Stimulated activated naive CD8-positive, alpha-beta T cell treated with anti-CD3 and anti-CD28 coated beads, Interleukin-15, amount 100 ng/mL, for 72 hours (primary cell): ENCODE results near the gene LRAT.

Experiments used
- ATAC-seq: fragments of 150-1000 bp; cut with Tn5 transposase; 2 replicates; pipeline ENCODE4 v1.10.0; 2021; ENCODE audit warnings: mild to moderate bottlenecking, moderate library complexity
- DNase-seq, 2 donors: peaks; one replicate each; pipeline ENCODE4 v3.0.0; 2021 to 2022
- H3K27ac Mint-ChIP-seq, 2 donors: one replicate each; pipeline ENCODE4 v1.8.0; 2022; ENCODE audit warnings: mild to moderate bottlenecking in 2 of 2, mixed read lengths in 2 of 2, moderate library complexity in 2 of 2
- H3K27me3 Mint-ChIP-seq: one replicate; pipeline ENCODE4 v1.8.0; 2022; ENCODE audit warnings: mixed read lengths
- H3K4me1 Mint-ChIP-seq: one replicate; pipeline ENCODE4 v1.8.0; 2022; ENCODE audit warnings: mild to moderate bottlenecking, mixed read lengths
- H3K4me3 Mint-ChIP-seq, 2 donors: one replicate each; pipeline ENCODE4 v1.8.0; 2022; ENCODE audit warnings: mild to moderate bottlenecking in 2 of 2, mixed read lengths in 2 of 2, moderate library complexity in 1 of 2
- H3K9me3 Mint-ChIP-seq, 2 donors: one replicate each; pipeline ENCODE4 v1.8.0; 2022; ENCODE audit warnings: mixed read lengths in 2 of 2

LRAT gene

DNA sequence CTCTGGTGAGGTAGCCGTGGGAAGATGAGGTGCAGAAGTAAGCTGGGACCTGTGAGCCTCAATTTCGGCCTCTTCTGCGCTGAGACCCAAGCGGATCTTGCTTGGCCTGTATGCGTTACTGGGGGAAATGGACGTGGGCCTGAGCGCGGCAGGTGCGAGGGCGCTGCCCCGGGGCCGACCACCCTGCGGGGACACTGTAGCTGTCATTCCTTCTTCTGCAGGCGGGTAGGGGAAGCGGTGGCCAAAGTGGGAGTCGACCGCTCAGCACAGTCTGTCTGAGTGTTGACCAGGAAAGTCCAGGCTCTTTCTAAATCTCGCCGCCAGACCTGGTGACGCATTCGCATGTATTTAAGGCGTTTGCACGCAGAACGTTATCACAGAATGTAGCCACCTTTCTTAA is 3.3 kb upstream of the LRAT start:
- H3K4me3 Mint-ChIP-seq: no peak overlapping the region
- DNase-seq: no peak
- no peak for ATAC-seq
- no peaks in the 10 kb centered on the region for H3K9me3 Mint-ChIP-seq
- peaks cover 67% of the 10 kb centered on the region for H3K27me3 Mint-ChIP-seq
- no peak overlapping the region for H3K27ac Mint-ChIP-seq
- peaks cover 25% of the 10 kb centered on the region for H3K4me1 Mint-ChIP-seq

DNA sequence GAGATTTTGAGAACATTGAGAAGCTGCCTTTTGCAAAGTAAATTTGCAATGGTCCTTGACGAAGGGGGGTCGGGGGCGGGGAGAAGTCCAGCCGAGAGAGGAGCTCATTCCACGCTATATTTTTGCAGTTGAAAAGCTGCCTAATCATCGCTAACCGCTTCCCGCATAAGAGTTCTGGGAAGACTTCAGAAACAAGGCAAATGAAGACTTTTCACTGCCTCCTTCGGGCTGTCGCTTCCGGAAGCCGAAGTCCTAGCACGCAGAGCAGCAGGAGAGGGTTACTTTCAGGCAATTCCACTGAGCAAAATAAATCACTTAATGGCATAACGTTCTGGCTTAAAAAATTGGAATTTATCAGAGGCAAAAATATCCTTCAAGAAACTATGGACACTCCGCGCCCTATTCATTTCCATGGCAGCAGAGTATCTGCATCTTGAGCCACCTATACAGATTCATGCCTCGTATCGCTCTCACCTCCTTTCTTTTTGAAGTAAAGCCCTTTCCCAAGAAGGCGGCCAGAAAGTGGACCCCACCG is 2.6 kb upstream of the LRAT start:
- Mint-ChIP-seq H3K4me1 (peaks cover 25% of the 10 kb centered on the region), H3K27ac (no peak overlapping the region), H3K4me3 (no peak overlapping the region), H3K9me3 (no peaks in the 10 kb centered on the region), H3K27me3 (peaks cover 74% of the 10 kb centered on the region)
- no peak for DNase-seq
- ATAC-seq: no peak

DNA sequence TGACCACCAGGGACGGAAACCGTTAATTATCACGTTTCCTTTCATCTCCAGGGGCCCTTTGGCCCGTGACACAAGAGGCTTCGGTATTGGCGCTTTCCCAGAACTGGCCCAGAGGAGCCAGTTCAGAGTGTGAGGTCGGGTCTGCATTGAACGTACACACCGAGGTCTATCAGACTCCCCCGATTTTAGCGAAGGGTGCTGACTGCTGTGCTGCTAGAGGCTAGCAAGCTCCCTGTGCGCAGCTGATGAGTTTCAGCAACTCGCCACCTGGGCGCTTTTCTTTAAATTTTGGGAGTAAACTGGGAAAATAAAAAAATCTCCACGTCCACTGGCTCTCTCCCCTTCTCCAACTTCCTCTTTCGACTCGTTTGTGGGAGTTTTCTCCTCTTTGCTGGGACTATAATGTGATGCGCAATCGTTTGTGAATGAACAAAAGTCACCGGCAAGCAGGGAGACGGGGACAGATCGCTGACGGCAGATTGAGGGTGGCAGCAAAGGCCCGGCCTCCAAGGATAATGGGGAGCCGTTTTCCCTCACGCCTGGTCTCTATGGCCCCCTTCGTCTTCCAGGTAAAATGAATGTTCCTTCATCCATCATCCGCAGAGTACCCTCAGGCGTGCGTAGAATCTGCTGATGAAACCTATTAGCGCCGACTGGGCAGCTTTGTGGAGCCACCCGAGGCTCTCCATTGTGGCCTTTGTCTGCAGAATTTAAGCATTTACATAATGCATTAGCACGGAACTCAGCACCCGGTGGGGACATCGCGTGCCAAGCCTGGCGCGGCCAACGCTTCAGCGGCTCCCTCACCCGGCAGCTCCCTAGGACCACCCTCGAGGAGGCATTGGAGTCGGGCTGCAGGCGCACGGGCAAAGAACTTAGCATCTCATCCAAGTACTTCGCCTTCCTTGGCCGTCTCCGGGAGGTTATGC is 1.6 kb upstream of the LRAT start:
- ATAC-seq: peak; percentile 26
- Mint-ChIP-seq H3K4me3 (peak overlapping the region; percentile 50 to 64), H3K27ac (peak overlapping the region in 1 of 2 donors; percentile 34), H3K4me1 (peaks cover 25% of the 10 kb centered on the region), H3K9me3 (no peaks in the 10 kb centered on the region), H3K27me3 (peaks cover 84% of the 10 kb centered on the region)
- peak in 1 of 2 donors; percentile 13 for DNase-seq

DNA sequence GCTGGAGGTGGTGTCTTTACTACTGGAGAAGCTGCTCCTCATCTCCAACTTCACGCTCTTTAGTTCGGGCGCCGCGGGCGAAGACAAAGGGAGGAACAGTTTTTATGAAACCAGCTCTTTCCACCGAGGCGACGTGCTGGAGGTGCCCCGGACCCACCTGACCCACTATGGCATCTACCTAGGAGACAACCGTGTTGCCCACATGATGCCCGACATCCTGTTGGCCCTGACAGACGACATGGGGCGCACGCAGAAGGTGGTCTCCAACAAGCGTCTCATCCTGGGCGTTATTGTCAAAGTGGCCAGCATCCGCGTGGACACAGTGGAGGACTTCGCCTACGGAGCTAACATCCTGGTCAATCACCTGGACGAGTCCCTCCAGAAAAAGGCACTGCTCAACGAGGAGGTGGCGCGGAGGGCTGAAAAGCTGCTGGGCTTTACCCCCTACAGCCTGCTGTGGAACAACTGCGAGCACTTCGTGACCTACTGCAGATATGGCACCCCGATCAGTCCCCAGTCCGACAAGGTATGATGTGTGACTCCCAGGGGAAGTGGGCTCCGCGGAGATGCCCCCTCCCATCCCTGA is 634 bp downstream of the LRAT start:
- Mint-ChIP-seq H3K27me3 (peaks cover 81% of the 10 kb centered on the region), H3K9me3 (no peaks in the 10 kb centered on the region), H3K27ac (peak overlapping the region in 1 of 2 donors; percentile 27), H3K4me3 (peak overlapping the region; percentile 89 to 91), H3K4me1 (peaks cover 25% of the 10 kb centered on the region)
- peak; percentile 32 for ATAC-seq
- no peak for DNase-seq

DNA sequence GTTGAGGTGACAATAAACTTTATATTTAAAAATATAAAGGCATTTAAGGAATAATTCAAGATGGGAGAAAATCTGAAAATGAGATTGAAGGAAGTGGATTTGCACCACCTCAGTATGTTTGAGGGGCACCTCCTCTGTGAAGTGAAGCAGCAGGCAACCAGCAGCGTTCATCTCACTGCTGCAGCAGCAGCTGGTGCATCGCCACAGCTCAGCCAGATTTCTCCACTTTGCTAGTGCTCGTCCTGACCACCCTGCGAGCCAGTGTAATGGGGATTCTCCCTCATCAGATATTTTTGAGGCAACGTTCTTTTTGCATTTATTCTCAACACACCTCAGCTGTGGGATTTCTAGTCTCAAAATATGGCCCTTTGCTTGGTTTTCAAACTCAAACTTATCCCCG is 13.9 kb downstream of the LRAT start:
- Mint-ChIP-seq H3K27me3 (peaks cover 9% of the 10 kb centered on the region), H3K27ac (no peak overlapping the region), H3K4me3 (no peak overlapping the region), H3K4me1 (no peaks in the 10 kb centered on the region), H3K9me3 (no peaks in the 10 kb centered on the region)
- DNase-seq: no peak
- no peak for ATAC-seq

DNA sequence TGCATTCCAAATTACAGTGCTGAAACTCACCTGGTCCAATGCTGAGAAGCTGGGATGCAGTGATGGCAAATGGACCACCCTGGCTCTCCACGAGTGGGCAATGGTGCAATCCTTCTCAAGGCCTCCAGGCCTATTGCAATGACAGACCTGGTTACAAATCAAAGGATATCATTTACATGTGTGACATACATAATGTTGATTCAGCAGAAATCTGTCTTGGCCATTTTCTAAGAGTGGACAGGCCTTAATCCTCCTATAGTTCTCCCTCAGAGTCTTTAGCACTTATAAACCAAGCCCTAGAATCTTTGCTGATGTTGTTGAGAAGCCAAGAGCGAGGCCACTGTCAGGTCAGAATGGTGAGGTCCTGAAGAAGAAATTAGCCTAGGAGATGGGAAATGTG is 17.1 kb downstream of the LRAT start:
- ATAC-seq (no peak), DNase-seq (no peak)
- Mint-ChIP-seq H3K4me3 (no peak overlapping the region), H3K4me1 (no peaks in the 10 kb centered on the region), H3K27ac (no peak overlapping the region), H3K9me3 (no peaks in the 10 kb centered on the region), H3K27me3 (peaks cover 9% of the 10 kb centered on the region)

DNA sequence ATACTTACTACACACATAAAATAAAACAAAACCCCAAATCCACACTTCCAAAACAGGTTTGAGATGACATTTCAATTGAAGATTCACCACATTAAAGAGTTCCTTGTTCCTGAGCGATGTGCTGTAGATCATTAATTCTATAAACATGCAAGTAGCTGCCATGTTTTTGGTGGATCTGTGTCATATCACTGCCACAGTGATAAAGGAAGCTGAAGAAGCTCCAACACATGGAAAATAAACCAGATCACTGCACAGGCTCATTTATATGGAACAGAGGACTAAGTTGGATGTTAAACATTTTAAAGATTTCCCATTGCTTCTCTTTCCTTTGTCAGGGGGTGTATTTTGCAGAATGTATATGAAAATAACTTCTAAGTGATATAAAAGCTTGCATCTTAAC is 34.5 kb downstream of the LRAT start:
- Mint-ChIP-seq H3K9me3 (peaks cover 6 to 17% of the 10 kb centered on the region in 2 donors), H3K27ac (no peak overlapping the region), H3K27me3 (peaks cover 26% of the 10 kb centered on the region), H3K4me1 (no peaks in the 10 kb centered on the region), H3K4me3 (no peak overlapping the region)
- ATAC-seq (no peak), DNase-seq (no peak)

DNA sequence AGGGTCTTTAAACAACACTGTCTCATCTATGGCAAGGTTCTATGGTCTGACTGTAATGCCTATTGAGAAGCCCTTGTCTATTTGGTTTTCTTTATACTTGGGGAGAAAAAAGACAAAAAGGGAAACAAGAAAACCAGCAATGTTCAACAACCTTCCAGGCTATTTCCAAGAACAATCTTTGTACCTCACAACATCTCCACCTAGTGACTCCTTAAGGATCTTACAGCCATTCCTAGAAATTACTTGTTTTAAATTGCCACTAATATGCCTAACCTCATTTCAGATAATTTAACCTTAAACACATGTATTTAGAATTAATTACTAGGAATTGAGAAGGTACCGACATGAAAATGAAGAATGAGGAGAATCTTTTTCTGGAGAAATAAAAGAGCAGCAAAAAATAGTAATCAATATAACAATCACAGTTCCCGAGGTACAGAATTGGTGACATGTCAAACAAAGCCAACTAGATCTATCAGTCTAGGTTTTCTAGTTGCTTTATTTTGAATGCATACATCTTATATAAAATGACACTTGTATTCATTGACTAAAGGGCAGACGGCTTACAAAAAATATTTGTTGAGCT is 35.7 kb downstream of the LRAT start:
- no peak overlapping the region for H3K4me3 Mint-ChIP-seq
- H3K4me1 Mint-ChIP-seq: no peaks in the 10 kb centered on the region
- peaks cover 26% of the 10 kb centered on the region for H3K27me3 Mint-ChIP-seq
- ATAC-seq: no peak
- DNase-seq: no peak
- H3K9me3 Mint-ChIP-seq: peaks cover 6 to 11% of the 10 kb centered on the region in 2 donors
- no peak overlapping the region for H3K27ac Mint-ChIP-seq

DNA sequence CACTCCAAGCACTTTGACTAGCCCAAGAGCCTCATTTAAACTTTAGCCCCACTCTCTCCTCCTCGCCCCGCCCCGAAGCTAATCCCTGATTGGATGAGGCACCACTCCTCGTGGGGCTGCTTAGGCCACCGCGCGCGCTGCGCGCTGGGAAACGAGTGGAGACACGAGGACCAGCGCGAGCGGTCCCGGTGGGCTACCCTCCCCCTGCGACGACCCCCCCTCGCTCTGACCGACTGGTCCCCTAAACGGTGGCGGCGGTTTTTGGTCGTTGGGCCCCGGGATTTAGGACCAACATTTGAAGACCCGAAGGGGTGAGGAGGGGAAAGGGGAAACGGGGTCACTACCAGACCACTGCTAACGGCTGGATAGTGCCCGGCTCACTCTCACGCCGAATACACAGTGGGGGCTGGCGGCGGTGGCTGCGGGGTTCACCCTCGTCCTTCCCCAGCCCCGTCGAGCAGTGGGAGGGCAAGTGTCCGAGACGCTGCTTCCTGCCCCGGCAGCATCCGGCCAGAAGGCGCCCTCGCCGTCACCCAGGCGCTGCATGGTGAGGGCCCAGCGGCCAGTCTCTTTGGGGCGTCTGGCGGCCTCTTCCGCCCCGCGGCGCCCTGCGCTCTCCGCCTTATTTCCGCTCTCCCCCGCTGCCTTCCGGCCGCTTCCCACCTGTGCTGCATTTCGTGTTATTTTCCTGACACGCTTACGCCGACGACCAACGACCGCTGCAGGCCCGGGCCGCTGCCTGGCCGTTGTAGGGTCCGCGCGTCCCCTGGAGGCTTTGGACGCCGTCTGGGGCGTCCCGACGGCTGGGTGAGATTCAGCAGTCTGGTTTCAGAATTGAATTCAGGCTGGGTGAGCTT is 37.6 kb downstream of the LRAT start, which contains the start of gene RBM46:
TSS of gene RBM46 (plus strand) at position 147 of the 857 bp plus-strand sequence. CDS start 15,481 bp downstream, outside the sequence.
- H3K9me3 Mint-ChIP-seq: peaks cover 0 to 3% of the 10 kb centered on the region in 2 donors
- peak within 1 kb of the TSS in 1 of 2 donors; percentile 65 for H3K27ac Mint-ChIP-seq
- peak within 1 kb of the TSS in 1 of 2 donors; percentile 39 for H3K4me3 Mint-ChIP-seq
- H3K27me3 Mint-ChIP-seq: peaks cover 21% of the 10 kb centered on the region
- ATAC-seq (peak; percentile 40), DNase-seq (no peak)
- H3K4me1 Mint-ChIP-seq: no peaks in the 10 kb centered on the region

DNA sequence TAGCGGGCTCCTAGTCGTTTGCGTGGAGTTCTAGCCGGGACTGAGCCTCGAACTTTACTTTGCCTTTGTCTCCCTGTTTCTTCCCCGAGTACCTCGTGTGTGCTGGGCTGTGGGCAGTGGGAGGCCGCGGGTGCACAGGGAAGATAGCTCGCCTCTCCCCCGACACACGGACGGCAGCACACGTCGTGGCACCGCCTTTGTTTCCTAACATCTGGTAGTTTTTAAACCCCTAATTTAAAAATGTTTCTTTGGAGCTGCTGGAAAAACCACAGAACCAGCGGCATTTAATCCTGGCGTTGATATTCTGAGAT is 38.1 kb downstream of the LRAT start:
- ATAC-seq: no peak
- no peak for DNase-seq
- H3K27ac Mint-ChIP-seq: no peak overlapping the region
- H3K4me1 Mint-ChIP-seq: no peaks in the 10 kb centered on the region
- no peaks in the 10 kb centered on the region for H3K9me3 Mint-ChIP-seq
- peaks cover 18% of the 10 kb centered on the region for H3K27me3 Mint-ChIP-seq
- no peak overlapping the region for H3K4me3 Mint-ChIP-seq
